GM21825 (cell line): ENCODE data around the gene ZNF423.
"Not testable (repeated sequence)": the region's sequence is repeated elsewhere in the genome, so short reads cannot be mapped to it uniquely, and the experiment has no call there.

ENCODE experiments used
- ATAC-seq: cut with Tn5 transposase; IDR thresholded peaks from one replicate; pipeline ENCODE4 v1.9.1; 2021; ENCODE audit warnings: mild to moderate bottlenecking, moderate library complexity; ENCODE audit not compliant: unreplicated experiment

Gene ZNF423

DNA sequence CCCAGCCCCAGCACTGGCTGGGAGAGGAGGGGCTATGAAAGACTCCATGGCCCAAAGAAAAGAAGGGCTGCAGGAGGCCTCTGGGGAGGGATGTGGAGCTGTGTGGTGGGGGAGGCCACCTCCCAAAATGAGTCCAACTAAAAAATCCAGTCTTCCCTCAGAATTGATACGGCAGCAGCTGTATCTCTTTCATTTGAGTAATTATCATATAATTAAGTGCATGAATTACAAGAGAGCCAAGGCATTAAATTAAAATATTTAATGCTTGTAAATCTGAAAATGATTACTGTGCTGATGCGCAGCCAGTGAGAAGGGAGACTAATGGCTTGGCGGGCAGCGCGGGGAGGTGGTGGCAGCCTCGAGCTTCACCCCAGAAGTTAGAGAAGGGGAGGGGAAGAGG is 289.5 kb downstream of the ZNF423 start:
- ATAC-seq, result no peak

DNA sequence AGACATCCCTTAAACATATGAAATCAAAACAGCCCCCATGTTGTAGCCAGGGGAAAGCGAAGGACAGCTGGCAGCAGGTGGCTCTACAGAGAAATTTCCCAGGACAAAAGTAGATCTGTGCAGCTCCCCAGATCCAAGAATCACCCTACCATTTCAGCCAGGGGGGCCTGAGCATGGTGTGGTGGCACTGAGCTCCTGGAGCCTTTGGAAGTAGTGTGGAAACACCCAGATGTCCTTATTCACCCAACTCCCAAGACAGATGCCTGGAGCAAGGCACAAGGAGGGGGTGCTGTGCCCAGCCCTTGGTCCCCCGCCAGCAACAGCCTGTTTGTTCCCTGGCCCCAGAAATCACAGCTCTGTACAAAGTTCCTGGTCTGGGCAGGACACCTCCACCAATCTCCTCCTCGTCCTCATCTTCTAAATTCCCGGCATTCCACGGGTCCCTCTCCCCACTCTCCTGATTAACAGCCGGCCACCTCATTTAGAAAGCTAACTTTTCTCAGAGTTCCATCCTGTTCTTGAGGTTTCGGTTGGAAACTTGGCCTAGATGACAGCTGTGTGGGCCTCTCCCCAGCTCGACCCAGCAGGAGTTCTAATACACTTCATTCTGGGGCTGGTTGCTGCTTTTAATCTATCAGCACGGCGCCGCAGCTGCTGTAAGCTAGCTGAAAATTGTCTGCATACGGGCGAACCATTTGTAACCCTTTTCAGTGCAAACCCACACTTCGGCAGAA is 291.2 kb downstream of the ZNF423 start:
- no peak for ATAC-seq

GRCh38 chr16:49563666-49564065 is 292.2 kb downstream of the ZNF423 start:
- ATAC-seq, result no peak

DNA sequence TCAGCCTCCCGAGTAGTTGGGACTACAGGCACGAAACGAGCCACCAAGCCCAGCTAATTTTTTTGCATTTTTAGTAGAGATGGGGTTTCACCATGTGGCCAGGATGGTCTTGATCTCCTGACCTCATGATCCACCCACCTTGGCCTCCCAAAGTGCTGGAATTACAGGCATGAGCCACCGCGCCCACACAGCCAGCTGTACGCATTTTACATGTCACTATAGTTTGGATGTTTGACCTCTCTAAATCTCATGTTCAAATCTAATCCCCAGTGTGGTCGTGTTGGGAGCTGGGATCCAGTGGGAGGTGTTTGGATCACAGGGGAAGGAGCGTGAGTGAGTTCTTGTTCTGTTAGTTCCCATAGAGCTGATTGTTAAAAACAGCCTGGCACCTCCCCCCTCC is 293.0 kb downstream of the ZNF423 start:
- not testable (repeated sequence) for ATAC-seq

GRCh38 chr16:49562228-49562627 is 293.7 kb downstream of the ZNF423 start:
- ATAC-seq, result no peak

DNA sequence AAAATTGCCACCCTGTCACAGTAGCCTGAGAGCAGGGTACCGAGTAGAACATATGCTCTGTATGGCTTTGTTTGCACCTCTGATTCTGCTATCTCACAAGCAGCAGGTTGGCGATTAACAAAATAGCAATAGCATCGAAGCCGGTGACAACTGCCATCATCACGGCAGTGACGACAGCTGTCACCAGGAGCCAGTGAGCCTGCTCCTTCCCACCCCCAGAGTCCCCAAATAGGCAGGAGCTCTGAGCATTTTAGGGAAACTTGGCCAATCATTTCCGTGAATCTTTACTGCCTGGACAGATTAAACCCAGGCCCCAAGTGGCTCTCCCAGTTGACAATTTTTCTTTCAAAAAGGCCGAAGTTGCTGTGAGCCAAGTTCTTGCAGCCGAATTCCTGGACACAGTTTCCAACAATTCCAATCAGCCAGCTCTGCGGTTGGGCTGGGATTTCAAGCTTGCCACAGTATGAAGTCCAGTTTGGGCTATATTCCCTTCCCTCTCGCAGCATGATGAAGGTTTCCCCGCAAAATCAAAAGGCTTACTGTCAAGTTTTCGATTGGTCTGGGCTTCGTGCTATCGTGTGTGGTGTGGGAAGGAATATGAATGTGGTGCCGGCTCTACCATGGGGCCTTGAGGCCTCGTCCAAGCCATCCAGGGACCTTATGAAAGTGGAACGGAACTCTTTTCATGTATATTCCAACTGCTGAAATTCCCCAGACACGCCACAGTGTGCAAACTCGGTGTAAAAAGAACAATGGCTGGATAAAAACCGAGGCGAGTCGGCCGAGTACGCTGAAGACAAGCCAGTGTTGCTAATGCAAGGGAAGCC is 295.7 kb downstream of the ZNF423 start:
- no peak for ATAC-seq

DNA sequence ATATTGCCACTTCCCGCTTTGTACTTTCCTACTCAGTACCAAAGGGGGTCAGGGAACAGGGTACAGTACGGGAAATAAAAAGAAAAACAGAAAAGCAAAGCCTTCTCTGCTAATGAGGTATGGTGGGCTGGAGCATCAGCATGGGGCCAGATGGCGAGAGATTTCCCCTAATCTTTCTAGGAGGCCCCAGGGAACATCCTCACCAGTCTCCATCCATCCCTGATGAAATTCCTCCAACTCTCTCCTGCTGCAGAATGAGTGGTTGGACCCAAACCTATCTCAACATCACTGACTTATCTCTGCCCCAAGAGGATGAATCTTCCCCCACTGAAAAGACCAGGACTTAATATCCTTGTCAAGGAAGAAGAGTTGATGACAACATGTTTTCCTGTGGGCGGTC is 296.7 kb downstream of the ZNF423 start:
- ATAC-seq, result no peak

DNA sequence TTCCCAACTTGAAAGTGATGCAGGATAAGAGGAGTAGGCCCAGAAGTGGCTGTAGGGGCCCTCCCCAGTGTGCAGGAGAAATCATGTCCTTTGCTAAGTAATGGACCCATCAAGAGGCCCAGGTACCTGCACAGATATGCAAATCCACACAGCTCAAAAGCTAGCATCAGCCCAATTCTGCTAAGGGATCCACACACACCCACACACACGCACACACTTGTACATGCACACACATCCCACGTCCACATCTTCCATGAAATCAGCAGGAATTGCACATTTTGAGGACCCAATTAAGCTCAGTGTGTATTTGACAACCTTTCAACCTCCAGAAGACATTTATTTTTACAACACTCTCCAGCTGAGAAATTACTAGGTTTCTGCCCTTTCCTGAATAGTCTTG is 297.5 kb downstream of the ZNF423 start:
- no peak for ATAC-seq

- ATAC-seq, result no peak
These were observed 299.1 kb downstream of the ZNF423 start for GRCh38 chr16:49556606-49557446.

- no peak for ATAC-seq
These were observed 299.7 kb downstream of the ZNF423 start for GRCh38 chr16:49556249-49556605.

GRCh38 chr16:49554681-49555080 is 301.2 kb downstream of the ZNF423 start:
- ATAC-seq, result no peak

DNA sequence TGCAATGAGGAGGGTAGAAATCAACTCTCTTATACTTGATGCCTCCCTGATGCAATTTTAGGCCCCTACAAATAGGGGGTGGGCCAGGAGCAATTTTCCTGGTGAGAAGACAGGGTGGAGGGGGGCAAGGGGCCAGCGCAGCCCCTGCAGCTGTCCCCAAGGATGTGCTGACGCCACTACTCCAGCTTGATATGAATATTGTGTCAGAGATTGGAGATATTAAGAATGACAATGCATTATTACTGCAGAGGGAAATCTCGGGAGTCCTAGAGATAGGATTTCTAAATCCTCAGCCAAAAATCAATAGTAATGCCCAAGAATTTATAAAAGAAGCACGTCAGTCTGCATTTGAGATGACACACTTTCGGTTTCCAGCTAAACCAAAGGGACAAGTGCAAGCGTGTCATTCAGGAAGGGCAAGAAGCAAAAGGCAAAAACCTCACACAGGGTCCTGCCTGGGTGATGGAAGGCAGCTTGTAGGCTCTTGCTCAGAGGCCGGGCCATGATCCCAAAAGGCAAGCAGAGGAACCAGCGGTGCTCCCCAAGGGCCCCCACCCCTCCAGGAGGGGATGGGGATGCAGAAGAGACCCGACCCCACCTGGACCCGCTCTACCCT is 303.5 kb downstream of the ZNF423 start:
- ATAC-seq, result no peak

DNA sequence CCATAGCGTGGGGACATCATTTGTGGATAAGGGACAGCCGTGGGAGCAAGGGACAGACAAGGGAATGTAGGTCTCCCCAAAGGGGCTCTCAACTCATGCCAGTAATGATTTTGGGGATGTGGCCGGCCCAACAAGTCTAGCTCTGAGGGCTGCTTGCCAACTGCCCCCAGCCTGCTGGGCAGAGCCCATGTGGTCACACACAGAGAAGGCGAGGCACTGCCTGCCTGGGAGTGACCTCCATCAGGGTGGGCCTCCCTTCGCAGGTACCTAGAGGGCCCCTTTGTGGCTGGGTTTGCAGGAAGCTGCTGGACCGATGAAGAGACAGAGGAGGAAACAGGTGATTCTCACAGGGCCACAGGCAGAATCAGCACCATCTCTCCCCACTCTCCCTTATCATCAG is 305.2 kb downstream of the ZNF423 start:
- ATAC-seq, result no peak

DNA sequence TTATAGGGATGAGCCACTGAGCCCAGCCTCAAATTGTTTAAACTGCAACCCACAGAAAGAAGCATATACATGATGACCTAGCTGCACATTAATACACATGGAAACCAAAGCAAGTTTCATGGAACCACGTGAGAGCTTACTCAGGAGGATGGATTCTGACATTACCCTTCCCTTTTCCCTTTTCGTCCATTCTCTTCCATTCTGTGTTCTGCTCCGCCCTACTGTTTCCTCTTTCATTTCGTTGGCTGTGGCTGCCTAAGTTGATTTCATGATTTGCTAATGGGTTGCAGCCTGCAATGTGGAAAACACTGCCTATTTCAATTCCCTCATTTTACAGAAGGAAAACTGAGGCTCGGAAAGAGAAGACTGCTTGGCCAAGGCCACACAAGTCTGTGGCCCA is 305.8 kb downstream of the ZNF423 start:
- no peak for ATAC-seq

DNA sequence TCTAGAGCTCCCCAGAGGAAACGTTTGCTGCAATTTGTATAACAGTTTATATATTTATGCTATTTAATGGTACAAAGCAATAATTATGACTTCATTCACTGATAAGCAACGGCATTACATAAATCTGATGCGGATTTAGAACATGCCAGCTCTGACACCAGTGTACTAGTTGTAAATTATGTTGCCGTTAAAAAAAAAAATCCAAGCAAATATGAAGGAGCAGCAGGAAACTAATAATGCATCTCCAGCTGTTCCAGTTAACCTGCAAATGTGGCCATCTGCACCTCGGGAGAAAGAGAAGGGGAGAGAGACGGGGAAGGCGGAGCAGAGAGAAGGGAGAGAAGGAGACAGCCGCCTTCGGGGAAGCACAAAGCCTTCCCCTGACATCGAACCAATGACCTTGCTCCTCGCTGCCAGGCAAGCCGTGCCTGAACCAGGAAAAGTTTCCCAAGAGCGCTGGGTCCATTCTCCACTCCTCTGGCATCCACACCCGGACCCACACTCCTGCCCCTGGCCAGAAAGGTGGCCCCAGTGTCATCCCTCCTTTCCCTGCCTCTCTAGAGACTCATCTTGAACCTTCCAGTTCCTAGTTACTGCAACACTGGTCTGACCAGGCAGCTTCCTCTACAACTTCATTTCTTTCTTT is 307.5 kb downstream of the ZNF423 start:
- no peak for ATAC-seq

GRCh38 chr16:49547448-49547847 is 308.5 kb downstream of the ZNF423 start:
- no peak for ATAC-seq

DNA sequence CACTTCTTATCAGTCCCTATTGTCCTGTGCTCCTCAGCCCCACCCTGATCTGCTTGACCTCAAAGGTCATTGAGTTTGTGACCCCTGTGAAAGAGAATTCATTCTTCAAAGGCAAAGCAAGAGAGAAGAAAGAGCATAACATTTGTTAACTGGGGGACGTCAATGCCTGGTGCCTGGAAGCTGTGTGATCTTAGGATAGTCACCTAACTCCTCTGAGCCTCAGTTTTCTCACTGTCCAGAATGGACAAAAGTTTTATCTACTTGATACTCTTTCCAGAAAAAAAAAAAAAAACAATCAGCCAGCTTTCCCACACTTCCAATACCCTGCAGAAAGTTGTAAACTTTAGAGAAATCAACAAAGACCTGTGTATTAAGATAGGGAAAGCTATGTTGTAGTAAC is 309.2 kb downstream of the ZNF423 start:
- ATAC-seq, result no peak

GRCh38 chr16:49545741-49546448 is 310.0 kb downstream of the ZNF423 start:
- no peak for ATAC-seq

- ATAC-seq, result no peak
These were observed 310.7 kb downstream of the ZNF423 start for GRCh38 chr16:49545243-49545642.

DNA sequence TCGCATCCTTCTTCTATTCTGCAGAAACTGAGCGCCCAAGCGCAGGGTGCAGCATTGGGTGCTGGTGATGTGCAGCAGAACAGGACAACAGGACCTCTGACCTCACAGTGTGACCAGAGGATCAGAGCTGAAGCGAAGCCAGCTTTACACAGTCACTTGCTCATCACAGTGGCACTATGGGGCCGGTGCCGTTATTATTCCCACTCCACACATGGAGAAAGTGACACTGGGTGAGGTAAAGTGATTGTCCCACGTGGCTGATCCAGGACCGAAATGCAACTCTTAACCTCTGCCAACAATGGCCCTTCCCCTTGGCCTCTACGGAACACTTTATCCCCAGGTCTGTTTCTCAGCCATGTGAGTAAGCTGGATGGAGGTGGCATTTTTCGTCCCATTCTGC is 311.1 kb downstream of the ZNF423 start:
- no peak for ATAC-seq
